GM23338 (cell line): Measurements from ENCODE around the gene AKAP7. TPM values are rescaled to one million over a fixed set of nuclear protein-coding genes. Genes with fewer than 3 reads are reported as not detected.

Source experiments
- ATAC-seq: fragments of 200-7000 bp; cut with Tn5 transposase; 3 replicates; pipeline ENCODE4 v1.9.1; 2020
- DNase-seq: peaks from one replicate; pipeline ENCODE4 v3.0.0-alpha.2; 2015; ENCODE audit warnings: low spot score
- H2AFZ ChIP-seq: fragments of 200-600 bp; sonication (generic); 2 replicates; pipeline ENCODE4 v1.8.0; 2016; ENCODE audit warnings: antibody characterized with exemption, mild to moderate bottlenecking, moderate library complexity
- H3F3A ChIP-seq: fragments of 200-600 bp; sonication (generic); replicated peaks from 2 replicates; pipeline ENCODE4 v1.8.0; 2017; ENCODE audit warnings: antibody characterized with exemption, mixed run types, low read depth
- H3K27ac ChIP-seq: fragments of 200-600 bp; sonication (generic); 2 replicates; pipeline ENCODE4 v1.6.1; 2016; ENCODE audit warnings: low read depth
- H3K27me3 ChIP-seq: fragments of 200-600 bp; sonication (generic); 2 replicates; pipeline ENCODE4 v1.8.0; 2016; ENCODE audit warnings: mild to moderate bottlenecking, mixed run types, moderate library complexity; ENCODE audit not compliant: insufficient read depth
- H3K36me3 ChIP-seq: fragments of 200-600 bp; sonication (generic); 2 replicates; pipeline ENCODE4 v1.8.0; 2016; ENCODE audit warnings: mild to moderate bottlenecking; ENCODE audit not compliant: insufficient read depth
- H3K4me1 ChIP-seq: fragments of 200-600 bp; sonication (generic); 2 replicates; pipeline ENCODE4 v1.8.0; 2016; ENCODE audit warnings: mild to moderate bottlenecking, moderate library complexity; ENCODE audit not compliant: insufficient read depth
- H3K4me2 ChIP-seq: fragments of 200-600 bp; sonication (generic); 2 replicates; pipeline ENCODE4 v1.7.1; 2017; ENCODE audit warnings: mixed run types
- H3K4me3 ChIP-seq: fragments of 200-600 bp; sonication (generic); 2 replicates; pipeline ENCODE4 v1.6.1; 2016; ENCODE audit warnings: mixed run types
- H3K79me2 ChIP-seq: fragments of 200-600 bp; sonication (generic); replicated peaks from 2 replicates; pipeline ENCODE4 v1.8.0; 2017; ENCODE audit warnings: mild to moderate bottlenecking; ENCODE audit not compliant: insufficient read depth
- H3K9me2 ChIP-seq: fragments of 200-600 bp; sonication (generic); 2 replicates; pipeline ENCODE4 v1.8.0; 2017; ENCODE audit not compliant: insufficient read depth
- H4K20me1 ChIP-seq: fragments of 200-600 bp; sonication (generic); replicated peaks from 2 replicates; pipeline ENCODE4 v1.8.0; 2017; ENCODE audit warnings: mild to moderate bottlenecking; ENCODE audit not compliant: insufficient read depth
- H3K27ac Mint-ChIP-seq: 2 replicates; pipeline ENCODE4 v1.8.0; 2020; ENCODE audit warnings: inconsistent platforms, mild to moderate bottlenecking, moderate library complexity, mixed read lengths
- H3K27me3 Mint-ChIP-seq: 3 replicates; pipeline ENCODE4 v1.8.0; 2022; ENCODE audit warnings: low read depth, mild to moderate bottlenecking, moderate library complexity, mixed read lengths, inconsistent platforms; ENCODE audit not compliant: insufficient read depth, poor library complexity
- H3K36me3 Mint-ChIP-seq: 3 replicates; pipeline ENCODE4 v1.8.0; 2021; ENCODE audit warnings: low read depth, mild to moderate bottlenecking, inconsistent platforms, moderate library complexity, mixed read lengths
- H3K4me1 Mint-ChIP-seq: 3 replicates; pipeline ENCODE4 v1.8.0; 2020; ENCODE audit warnings: mild to moderate bottlenecking, inconsistent platforms, mixed read lengths
- H3K4me3 Mint-ChIP-seq: 3 replicates; pipeline ENCODE4 v1.8.0; 2021; ENCODE audit warnings: moderate library complexity, mild to moderate bottlenecking, inconsistent platforms, mixed read lengths
- H3K9me3 Mint-ChIP-seq: 3 replicates; pipeline ENCODE4 v1.8.0; 2020; ENCODE audit warnings: moderate library complexity, mild to moderate bottlenecking, inconsistent platforms, mixed read lengths
- CREB1 ChIP-seq: fragments of 250-450 bp; sonication (Bioruptor Pico); IDR thresholded peaks from 2 replicates; pipeline ENCODE4 v1.5.0; 2020; ENCODE audit warnings: low read depth, mild to moderate bottlenecking, moderate library complexity
- ETS1 ChIP-seq: IDR thresholded peaks from 2 replicates; pipeline ENCODE4 v1.6.1; 2016; ENCODE audit warnings: antibody characterized with exemption
- EZH2 ChIP-seq: fragments of 200-600 bp; sonication (generic); IDR thresholded peaks from one replicate; pipeline ENCODE4 v1.8.0; 2017; ENCODE audit warnings: antibody characterized with exemption, mild to moderate bottlenecking, low read depth; ENCODE audit not compliant: unreplicated experiment
- EZH2phosphoT487 ChIP-seq: fragments of 200-600 bp; sonication (generic); IDR thresholded peaks from one replicate; pipeline ENCODE4 v1.8.1; 2018; ENCODE audit warnings: antibody characterized with exemption; ENCODE audit not compliant: unreplicated experiment
- JUNB ChIP-seq: IDR thresholded peaks from one replicate; pipeline ENCODE4 v1.6.1; 2016; ENCODE audit warnings: antibody characterized with exemption; ENCODE audit not compliant: unreplicated experiment
- NANOG ChIP-seq: IDR thresholded peaks from 2 replicates; pipeline ENCODE4 v1.6.1; 2016; ENCODE audit warnings: antibody characterized with exemption, borderline replicate concordance
- POLR2AphosphoS5 ChIP-seq: IDR thresholded peaks from 2 replicates; pipeline ENCODE4 v1.6.1; 2016; ENCODE audit warnings: antibody characterized with exemption, low read depth
- STAT1 ChIP-seq: IDR thresholded peaks from one replicate; pipeline ENCODE4 v1.6.1; 2016; ENCODE audit warnings: antibody characterized with exemption; ENCODE audit not compliant: unreplicated experiment
- ZNF114 ChIP-seq: fragments of 250-450 bp; sonication (Bioruptor Pico); IDR thresholded peaks from 2 replicates; pipeline ENCODE4 v1.5.0; 2020; ENCODE audit warnings: mild to moderate bottlenecking, moderate library complexity
- ZNF331 ChIP-seq: fragments of 250-450 bp; sonication (Bioruptor Pico); IDR thresholded peaks from 2 replicates; pipeline ENCODE4 v1.5.0; 2020; ENCODE audit warnings: low read depth, mild to moderate bottlenecking, moderate library complexity
- polyA plus RNA-seq: library from polyadenylated mRNA; unstranded; fragments of >200 nt; fragmentation: Nextera tagmentation; extraction: Ambion mirVana; gene quantifications from 2 replicates; pipeline ENCODE4 v1.2.1, GENCODE V29; 2016
- total RNA-seq: library from RNA; depleted of rRNA; stranded (reverse); fragments of >200 nt; shearing (Covaris generic); gene quantifications from 2 replicates; pipeline ENCODE4 v1.2.3, GENCODE V29; 2014
- TF ChIP-seq, protein P1 (sequence below): IDR thresholded peaks from one replicate; pipeline ENCODE4 v1.6.1; 2018; ENCODE audit warnings: antibody characterized with exemption; ENCODE audit not compliant: unreplicated experiment
- TF ChIP-seq, protein P2 (sequence below), 2 experiments: fragments of 200-600 bp in 1 of 2; sonication (generic) in 1 of 2; conservative IDR thresholded peaks; 2 replicates each; pipeline versions ENCODE4 v1.5.1 to v1.6.1; 2016 to 2017; ENCODE audit warnings: antibody characterized with exemption in 2 of 2, low read depth in 2 of 2, mild to moderate bottlenecking in 2 of 2, moderate library complexity in 1 of 2
- TF ChIP-seq, protein P3 (sequence below): fragments of 250-450 bp; sonication (Bioruptor Pico); IDR thresholded peaks from 2 replicates; pipeline ENCODE4 v1.5.0; 2020; ENCODE audit warnings: mild to moderate bottlenecking, moderate library complexity

Gene AKAP7
- total and polyA plus RNA-seq, 2 experiments from 2014 or later, result 12.2 to 20.0 TPM

DNA sequence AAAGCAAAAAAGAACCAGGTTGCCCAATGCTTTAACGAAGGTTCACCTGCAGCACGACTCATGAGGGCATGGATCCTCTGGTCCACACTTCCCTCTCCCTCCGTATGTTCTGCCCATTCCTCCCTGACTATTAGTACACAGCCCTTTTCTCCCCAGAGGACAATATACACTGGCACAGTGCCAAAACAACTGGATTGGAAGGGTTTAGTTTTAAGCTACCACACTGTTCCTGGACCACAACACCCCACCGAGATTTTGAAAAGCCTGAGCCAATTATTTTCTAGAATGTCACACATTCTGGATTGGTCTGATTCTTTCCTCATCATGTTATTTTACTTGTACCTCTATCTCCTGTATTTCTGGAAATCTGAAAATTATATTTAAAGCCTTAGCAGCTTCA lies 2.9 kb upstream of the AKAP7 start:
- Mint-ChIP-seq H3K36me3 (no peaks in the 10 kb centered on the region; the same call in 2 of the 3 replicates), H3K9me3 (no peaks in the 10 kb centered on the region), H3K4me1 (peaks cover 14% of the 10 kb centered on the region), H3K27me3 (peaks cover 9% of the 10 kb centered on the region), H3K4me3 (no peak overlapping the region), H3K27ac (no peak overlapping the region)
- Histone ChIP-seq H3K4me1 (peaks cover 21% of the 10 kb centered on the region), H3K27me3 (peaks cover 17% of the 10 kb centered on the region; the same call in 1 of the 2 replicates), H3K9me2 (0 out of 2 replicates have a peak, but pooled peaks cover 4% of the 10 kb centered on the region), H2AFZ (peak overlapping the region; percentile 63; the same call in 1 of the 2 replicates), H3K4me3 (no peak overlapping the region), H3F3A (no peaks in the 10 kb centered on the region), H4K20me1 (no peaks in the 10 kb centered on the region), H3K79me2 (no peaks in the 10 kb centered on the region), H3K36me3 (no peaks in the 10 kb centered on the region), H3K27ac (no peak overlapping the region), H3K4me2 (no peak overlapping the region)
- DNase-seq (no peak), ATAC-seq (no peak)
- TF ChIP-seq, protein P1, sequence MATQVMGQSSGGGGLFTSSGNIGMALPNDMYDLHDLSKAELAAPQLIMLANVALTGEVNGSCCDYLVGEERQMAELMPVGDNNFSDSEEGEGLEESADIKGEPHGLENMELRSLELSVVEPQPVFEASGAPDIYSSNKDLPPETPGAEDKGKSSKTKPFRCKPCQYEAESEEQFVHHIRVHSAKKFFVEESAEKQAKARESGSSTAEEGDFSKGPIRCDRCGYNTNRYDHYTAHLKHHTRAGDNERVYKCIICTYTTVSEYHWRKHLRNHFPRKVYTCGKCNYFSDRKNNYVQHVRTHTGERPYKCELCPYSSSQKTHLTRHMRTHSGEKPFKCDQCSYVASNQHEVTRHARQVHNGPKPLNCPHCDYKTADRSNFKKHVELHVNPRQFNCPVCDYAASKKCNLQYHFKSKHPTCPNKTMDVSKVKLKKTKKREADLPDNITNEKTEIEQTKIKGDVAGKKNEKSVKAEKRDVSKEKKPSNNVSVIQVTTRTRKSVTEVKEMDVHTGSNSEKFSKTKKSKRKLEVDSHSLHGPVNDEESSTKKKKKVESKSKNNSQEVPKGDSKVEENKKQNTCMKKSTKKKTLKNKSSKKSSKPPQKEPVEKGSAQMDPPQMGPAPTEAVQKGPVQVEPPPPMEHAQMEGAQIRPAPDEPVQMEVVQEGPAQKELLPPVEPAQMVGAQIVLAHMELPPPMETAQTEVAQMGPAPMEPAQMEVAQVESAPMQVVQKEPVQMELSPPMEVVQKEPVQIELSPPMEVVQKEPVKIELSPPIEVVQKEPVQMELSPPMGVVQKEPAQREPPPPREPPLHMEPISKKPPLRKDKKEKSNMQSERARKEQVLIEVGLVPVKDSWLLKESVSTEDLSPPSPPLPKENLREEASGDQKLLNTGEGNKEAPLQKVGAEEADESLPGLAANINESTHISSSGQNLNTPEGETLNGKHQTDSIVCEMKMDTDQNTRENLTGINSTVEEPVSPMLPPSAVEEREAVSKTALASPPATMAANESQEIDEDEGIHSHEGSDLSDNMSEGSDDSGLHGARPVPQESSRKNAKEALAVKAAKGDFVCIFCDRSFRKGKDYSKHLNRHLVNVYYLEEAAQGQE, result no peak
- TF ChIP-seq, protein P2, sequence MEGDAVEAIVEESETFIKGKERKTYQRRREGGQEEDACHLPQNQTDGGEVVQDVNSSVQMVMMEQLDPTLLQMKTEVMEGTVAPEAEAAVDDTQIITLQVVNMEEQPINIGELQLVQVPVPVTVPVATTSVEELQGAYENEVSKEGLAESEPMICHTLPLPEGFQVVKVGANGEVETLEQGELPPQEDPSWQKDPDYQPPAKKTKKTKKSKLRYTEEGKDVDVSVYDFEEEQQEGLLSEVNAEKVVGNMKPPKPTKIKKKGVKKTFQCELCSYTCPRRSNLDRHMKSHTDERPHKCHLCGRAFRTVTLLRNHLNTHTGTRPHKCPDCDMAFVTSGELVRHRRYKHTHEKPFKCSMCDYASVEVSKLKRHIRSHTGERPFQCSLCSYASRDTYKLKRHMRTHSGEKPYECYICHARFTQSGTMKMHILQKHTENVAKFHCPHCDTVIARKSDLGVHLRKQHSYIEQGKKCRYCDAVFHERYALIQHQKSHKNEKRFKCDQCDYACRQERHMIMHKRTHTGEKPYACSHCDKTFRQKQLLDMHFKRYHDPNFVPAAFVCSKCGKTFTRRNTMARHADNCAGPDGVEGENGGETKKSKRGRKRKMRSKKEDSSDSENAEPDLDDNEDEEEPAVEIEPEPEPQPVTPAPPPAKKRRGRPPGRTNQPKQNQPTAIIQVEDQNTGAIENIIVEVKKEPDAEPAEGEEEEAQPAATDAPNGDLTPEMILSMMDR (conservative IDR thresholded peaks at IDR 0.05; ENCODE audit: low read depth in 2 of 2), result no peak
- TF ChIP-seq STAT1 (no peak), EZH2 (no peak), JUNB (no peak), ETS1 (no peak), NANOG (no peak), EZH2phosphoT487 (no peak), ZNF114 (no peak), ZNF331 (CRISPR knock-in tag) (no peak), POLR2AphosphoS5 (no peak), CREB1 (CRISPR knock-in tag) (no peak)
- TF ChIP-seq, protein P3, sequence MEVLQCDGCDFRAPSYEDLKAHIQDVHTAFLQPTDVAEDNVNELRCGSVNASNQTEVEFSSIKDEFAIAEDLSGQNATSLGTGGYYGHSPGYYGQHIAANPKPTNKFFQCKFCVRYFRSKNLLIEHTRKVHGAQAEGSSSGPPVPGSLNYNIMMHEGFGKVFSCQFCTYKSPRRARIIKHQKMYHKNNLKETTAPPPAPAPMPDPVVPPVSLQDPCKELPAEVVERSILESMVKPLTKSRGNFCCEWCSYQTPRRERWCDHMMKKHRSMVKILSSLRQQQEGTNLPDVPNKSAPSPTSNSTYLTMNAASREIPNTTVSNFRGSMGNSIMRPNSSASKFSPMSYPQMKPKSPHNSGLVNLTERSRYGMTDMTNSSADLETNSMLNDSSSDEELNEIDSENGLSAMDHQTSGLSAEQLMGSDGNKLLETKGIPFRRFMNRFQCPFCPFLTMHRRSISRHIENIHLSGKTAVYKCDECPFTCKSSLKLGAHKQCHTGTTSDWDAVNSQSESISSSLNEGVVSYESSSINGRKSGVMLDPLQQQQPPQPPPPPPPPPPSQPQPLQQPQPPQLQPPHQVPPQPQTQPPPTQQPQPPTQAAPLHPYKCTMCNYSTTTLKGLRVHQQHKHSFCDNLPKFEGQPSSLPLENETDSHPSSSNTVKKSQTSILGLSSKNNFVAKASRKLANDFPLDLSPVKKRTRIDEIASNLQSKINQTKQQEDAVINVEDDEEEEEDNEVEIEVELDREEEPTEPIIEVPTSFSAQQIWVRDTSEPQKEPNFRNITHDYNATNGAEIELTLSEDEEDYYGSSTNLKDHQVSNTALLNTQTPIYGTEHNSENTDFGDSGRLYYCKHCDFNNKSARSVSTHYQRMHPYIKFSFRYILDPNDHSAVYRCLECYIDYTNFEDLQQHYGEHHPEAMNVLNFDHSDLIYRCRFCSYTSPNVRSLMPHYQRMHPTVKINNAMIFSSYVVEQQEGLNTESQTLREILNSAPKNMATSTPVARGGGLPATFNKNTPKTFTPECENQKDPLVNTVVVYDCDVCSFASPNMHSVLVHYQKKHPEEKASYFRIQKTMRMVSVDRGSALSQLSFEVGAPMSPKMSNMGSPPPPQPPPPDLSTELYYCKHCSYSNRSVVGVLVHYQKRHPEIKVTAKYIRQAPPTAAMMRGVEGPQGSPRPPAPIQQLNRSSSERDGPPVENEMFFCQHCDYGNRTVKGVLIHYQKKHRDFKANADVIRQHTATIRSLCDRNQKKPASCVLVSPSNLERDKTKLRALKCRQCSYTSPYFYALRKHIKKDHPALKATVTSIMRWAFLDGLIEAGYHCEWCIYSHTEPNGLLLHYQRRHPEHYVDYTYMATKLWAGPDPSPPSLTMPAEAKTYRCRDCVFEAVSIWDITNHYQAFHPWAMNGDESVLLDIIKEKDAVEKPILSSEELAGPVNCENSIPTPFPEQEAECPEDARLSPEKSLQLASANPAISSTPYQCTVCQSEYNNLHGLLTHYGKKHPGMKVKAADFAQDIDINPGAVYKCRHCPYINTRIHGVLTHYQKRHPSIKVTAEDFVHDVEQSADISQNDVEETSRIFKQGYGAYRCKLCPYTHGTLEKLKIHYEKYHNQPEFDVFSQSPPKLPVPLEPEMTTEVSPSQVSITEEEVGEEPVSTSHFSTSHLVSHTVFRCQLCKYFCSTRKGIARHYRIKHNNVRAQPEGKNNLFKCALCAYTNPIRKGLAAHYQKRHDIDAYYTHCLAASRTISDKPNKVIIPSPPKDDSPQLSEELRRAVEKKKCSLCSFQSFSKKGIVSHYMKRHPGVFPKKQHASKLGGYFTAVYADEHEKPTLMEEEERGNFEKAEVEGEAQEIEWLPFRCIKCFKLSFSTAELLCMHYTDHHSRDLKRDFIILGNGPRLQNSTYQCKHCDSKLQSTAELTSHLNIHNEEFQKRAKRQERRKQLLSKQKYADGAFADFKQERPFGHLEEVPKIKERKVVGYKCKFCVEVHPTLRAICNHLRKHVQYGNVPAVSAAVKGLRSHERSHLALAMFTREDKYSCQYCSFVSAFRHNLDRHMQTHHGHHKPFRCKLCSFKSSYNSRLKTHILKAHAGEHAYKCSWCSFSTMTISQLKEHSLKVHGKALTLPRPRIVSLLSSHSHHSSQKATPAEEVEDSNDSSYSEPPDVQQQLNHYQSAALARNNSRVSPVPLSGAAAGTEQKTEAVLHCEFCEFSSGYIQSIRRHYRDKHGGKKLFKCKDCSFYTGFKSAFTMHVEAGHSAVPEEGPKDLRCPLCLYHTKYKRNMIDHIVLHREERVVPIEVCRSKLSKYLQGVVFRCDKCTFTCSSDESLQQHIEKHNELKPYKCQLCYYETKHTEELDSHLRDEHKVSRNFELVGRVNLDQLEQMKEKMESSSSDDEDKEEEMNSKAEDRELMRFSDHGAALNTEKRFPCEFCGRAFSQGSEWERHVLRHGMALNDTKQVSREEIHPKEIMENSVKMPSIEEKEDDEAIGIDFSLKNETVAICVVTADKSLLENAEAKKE, result no peak
